GM19372 (cell line): ENCODE data around the gene CIPC.

Experiments
- ATAC-seq: cut with Tn5 transposase; IDR thresholded peaks from one replicate; pipeline ENCODE4 v1.9.1; 2021; ENCODE audit warnings: mild to moderate bottlenecking, low read depth, moderate library complexity; ENCODE audit not compliant: unreplicated experiment

The CIPC gene, protein sequence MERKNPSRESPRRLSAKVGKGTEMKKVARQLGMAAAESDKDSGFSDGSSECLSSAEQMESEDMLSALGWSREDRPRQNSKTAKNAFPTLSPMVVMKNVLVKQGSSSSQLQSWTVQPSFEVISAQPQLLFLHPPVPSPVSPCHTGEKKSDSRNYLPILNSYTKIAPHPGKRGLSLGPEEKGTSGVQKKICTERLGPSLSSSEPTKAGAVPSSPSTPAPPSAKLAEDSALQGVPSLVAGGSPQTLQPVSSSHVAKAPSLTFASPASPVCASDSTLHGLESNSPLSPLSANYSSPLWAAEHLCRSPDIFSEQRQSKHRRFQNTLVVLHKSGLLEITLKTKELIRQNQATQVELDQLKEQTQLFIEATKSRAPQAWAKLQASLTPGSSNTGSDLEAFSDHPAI

DNA sequence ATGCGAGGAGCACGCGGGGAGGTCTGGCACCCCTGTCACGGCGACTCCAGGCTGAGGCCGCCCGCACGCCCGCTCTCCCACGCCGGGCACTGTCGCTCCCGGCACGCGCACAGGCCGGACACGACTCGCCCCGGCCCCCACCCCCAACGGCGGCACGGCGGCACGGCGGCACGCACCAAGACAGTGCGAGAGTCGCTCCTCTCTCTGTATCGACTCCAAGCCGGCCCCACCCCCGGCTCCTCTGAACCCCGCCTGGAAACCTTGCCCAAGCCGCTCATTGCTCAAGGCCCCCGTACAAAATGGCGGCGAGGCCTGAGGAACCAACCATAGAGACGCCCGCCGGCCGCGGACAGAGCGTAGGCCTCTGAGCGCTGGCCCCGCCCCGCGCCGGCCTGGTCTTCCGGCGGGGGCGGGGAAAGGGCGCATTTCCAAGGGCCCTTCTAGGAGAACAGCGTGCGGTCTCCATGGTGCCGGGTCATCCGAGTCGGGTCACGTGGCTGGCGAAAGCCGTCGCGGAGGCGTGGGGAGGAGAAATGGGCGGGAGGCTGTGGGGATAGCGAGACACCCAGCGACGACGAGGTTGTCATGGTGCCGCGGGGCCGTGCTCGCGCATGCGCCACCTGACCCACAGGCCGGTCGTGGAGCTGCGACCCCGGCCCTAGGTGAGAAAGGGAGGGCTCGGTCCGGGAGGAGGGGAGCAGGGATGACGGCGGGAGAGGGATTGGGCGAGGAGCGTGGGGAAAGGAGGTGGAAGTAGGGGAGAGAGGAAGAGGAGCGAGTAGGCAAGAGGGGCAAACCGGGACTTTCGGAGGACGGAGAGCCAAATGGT, at the start of gene CIPC:
CIPC (plus strand) TSS at position 559 of the 829 bp plus-strand sequence. CDS start 7,451 bp downstream, outside the sequence.
- peak; percentile 86 for ATAC-seq

DNA sequence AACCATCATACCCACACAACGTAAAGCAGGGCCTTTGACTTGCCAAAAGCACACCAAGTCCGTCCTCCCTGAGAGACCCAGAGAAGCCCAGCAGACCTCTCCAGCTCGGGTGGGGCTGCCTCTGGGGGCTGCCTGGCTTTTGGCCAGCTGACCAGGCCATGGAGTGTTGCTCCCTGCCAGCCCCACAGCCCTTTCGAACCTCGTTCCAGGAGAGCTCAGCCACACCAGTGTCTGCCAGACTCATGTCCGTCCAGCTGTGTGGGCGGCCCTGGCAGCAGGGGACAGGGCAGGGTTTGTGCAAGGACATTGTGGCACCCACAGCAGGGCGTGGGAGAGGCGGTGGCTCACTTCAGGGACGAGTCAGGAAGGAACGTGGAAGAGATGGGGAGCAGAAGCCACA, 46.9 kb upstream of the CIPC start:
- no peak for ATAC-seq

DNA sequence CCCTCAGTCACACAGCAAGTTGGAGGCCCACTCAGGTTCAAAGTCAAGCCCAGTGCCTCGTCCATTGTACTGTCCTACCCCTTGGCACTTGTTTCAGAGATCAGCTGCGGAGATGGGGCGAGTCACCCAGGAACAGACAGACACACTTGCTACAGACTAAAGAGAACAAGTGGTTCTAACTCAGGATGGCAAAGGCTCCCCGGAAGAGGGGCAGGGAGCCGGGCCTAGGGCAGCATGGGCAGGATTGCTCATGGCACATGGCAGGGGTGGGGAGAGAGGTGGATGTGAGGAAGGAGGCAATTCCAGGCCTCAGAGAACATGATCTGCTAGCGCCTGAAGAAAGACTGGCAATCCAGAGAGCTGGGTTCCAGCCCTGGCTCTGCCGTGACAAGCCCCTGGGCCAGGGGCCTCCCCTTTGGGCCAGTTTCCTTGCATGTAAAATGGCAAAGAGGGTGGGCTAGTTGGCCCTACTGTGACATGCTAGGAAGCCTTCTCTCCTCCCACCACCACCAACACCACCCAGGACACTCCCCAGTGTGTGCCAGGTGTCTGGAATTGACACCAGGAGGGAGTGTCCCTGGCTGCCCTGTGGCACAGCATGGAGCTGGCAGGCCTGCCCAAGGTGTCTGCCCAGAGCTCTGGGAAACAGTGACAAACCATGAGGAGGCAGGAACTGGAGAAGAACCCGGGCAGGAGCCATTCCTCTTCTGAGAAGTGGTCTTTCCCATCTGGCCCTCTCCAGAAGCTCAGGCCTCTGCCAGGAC, 45.6 kb upstream of the CIPC start:
- ATAC-seq = no peak

DNA sequence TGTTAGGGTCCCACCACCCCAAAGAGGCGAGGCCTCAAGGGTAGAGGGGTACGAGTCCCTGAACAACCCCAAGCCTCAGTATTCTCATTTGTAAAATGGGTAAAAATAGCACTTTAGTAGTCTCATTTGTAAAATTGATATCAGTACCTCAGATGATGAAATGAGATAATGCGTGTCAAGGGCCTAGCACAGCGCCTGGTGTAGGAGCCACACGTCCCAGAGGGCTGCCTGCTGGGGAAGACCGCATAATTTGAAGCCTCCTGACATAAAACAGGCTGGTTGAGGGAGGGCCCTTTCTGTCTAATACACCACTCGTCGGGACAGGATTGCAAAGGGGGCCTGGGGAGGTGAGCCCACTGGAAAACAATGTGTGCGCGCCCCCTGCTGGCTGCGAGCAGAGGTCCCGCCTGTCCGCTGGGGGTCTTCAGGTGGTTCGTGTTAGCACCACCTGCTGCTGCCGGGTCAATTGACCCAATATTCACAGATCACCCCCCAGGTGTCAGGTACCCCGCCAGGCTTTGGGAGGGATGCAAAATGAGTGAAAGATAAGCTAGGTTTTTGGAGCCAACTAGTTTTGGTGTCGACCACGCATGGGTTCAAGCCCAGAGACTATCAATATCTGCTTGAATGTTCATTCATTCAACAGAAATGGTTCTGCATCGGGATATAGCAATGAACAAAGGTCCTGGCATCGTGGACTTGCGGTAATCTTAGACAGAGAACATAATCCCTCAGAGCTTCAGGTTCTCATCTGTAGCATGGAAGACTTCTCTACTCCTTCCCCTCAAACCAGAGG, 44.8 kb upstream of the CIPC start:
- no peak for ATAC-seq

DNA sequence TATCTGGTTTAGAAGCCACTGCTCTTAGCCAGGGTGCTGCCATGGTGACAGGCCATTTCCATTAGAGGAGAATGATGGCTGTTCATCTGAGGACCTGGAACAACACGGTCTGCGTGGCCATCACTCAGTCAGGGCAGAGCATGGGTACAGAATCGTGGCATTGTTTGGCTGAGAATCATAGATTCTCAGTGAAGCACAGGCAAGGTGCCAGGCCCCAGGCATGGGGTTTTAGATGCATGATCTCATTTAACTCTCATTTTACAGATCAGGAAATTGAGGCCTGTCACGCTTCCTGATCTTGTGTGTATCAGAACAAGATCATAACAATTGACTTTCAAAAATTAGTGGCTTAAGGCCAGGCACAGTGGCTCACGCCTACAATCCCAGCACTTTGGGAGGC, 42.8 kb upstream of the CIPC start:
- no peak for ATAC-seq

DNA sequence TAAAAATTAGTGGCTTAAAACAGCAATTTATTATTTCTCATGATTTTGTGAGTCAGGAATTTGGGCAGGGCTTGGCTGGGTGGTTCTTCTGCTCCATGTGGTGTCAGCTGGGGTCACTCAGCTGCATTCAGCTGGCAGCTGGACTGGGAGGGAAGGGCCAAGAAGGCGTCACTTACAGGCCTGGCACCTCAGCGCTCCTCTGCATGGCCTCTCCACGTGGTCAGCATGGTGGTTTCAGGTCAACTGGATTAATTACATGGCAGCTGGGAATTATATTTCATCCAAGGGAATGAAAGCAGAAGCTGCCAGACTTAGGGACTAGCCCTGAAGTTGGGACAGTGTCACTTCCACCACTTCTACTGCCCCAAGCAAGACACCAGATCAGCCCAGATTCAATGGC, 42.1 kb upstream of the CIPC start:
- no peak for ATAC-seq

DNA sequence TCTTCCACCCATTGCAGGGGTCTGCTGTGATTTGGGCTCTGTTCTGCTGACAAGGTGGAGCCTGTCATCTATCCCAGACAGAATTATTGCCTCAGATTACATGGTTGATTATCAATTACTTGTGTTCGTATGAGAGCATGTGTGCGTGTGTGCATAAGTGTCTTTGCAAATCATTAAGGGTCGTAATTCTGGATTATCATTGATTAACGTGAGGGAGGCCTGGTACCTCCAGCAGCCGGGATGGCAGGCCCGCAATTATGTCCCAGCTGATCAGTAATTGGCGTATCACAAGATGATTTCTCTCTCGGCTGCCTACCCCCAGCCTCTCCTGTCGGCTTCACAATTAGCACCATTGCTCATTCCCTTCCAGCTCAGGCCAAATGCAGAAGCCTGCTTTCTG, 39.9 kb upstream of the CIPC start:
- ATAC-seq = no peak

DNA sequence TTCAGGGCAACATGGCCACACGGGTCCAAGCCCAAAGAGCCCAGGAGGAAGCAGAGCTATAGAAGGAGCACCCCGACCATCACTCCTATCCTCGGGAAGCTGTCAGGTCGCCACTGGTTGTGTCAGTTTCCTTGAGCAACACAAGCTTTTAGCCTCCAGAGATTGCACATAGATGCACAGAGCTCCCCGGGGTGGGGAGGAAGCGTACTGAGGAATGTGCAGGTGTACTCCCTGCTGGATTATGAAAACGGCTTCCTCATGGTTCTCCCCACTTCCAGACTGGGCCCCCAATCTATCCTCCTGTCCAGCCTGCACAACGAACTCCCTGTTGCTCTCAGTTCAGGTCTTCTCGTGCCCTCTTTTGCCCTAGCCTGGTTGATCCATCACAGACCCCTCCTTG, 39.3 kb upstream of the CIPC start:
- no peak for ATAC-seq

DNA sequence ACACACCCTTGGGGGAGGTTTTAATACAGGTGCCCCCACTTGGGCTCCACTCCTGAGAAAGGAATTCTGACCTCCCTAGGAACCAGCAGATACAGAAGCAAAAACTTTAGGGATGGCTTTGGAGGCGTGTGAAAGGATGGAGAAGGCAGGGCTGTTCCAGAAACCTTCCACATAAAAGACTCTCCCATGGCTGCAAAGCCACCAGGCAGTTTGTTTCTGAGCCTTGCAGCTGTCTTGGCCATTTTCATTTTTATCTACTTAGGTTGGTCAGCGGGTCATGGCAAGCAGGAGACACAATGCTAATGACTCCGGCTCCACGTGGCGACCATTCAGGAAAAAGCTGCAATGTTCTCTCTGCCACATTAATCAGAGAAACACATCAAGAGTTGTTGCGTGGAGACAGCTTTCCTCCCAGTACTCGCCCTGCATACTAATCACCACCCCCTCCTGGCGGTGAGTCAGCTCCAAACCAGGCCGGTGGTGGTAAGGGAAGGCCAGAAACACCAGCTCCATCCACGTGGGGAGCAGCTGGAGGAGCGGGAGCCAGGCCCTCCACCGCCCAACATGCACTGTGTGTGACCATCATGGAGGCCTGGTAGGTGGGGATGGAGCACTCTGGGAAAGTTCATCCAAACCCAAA, 38.7 kb upstream of the CIPC start:
- ATAC-seq = no peak

DNA sequence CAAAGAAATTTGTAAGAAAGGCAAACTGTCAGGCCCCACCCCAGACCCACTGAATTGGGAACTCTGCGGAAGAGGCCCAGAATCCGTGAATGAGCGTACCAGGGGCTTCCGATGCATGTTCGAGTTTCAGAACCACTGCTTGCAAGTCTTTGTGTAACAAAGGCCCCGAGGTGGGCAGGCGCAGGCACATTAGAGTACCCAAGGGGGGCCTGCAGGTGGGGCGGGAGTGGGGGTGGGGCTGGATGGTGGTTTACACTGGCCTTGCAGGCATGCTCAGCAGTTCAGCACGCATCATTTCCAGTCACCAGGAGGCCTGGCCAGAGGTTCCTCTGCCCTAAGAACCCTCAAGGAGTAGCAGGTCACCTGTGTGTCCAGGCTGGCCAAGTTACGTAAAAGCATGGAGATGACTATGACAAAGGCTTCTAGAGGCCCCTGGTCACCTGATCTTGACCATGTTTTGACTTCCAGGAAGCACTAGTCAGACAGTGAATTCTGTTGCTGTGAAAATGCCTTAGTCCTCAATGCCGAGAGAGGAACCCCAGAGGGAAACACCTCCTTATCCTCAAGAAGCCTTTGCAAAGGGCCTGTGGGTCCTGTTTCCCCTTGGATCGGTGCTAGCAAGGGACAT, 36.3 kb upstream of the CIPC start:
- ATAC-seq = no peak

DNA sequence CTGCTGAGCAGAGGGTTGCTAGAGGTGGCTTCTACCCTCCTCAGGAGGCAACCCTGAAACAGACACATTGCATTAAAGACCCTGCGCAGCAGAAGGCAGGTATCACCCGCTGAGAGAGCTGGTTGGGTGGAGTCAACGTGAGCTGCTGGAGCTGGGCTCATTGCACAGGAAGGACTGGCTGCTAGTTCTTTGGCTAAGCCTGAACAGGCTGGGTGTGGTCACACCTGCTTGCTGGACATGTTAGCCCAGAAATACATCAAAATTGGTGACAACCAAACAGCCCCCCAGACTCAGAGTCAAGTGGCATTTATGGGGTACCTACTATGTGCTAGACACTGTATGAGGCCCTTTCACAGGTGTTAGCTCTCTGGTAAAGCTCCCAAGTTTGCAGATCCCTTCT, 35.8 kb upstream of the CIPC start:
- ATAC-seq = no peak

DNA sequence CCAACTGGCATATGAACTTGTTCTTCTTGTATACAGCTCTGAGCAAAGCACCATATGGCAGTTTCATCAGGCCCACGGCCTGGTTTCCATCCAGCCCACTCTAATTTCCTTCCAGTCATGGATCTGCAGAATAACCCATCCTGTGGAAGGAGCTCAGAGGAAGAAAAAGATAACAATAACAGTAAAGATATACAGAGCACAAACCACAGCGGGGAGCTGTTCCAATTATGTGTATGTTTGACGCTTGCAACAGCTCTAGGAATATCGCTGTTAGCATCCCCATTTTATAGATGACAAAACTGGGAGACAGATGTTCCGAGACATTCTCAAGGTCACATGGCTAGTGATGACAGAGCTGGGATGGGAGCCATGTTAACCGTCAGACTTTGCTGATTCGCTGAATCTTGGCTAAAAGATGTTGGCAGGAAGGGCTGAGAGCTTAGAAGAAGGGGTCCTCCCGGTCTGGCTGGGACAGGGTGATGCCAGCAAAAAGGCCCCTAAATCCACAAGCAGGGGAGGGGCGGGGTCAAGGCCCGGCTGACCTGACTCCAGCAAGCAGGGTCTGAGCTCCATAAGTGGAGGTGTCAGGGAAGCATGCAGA, 34.4 kb upstream of the CIPC start:
- ATAC-seq = no peak

DNA sequence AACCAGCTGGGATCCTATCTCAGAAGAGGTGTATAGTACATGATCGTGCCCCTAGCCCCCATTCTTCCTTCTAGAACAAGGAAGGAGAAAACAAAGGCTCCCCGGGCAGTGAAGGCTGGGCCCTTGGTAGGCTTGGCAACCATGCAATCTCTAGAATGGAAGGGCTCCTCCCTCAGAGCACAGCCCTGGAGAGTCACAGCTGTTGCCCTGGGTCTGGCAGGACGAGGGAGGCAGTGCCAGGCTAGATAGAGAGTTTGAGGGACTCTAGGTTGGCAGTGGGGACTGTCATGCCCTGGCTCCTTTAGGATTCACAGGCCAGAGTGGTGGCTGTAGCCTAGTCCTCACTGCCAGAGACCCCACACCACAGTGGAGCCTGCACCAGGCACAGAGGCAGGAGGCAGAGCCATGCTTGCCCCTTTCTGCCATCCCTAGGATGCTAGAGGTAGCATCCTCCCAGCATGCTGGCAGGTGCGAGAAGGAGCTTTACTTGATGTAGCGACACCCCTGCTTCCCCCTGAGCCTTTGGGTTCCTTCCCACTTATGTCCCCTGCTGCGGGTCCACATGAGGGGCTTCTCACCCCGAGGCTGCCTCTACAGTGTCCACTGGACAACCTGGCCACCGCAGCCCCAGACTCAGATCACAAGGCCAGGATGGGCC, 33.4 kb upstream of the CIPC start:
- ATAC-seq = no peak

DNA sequence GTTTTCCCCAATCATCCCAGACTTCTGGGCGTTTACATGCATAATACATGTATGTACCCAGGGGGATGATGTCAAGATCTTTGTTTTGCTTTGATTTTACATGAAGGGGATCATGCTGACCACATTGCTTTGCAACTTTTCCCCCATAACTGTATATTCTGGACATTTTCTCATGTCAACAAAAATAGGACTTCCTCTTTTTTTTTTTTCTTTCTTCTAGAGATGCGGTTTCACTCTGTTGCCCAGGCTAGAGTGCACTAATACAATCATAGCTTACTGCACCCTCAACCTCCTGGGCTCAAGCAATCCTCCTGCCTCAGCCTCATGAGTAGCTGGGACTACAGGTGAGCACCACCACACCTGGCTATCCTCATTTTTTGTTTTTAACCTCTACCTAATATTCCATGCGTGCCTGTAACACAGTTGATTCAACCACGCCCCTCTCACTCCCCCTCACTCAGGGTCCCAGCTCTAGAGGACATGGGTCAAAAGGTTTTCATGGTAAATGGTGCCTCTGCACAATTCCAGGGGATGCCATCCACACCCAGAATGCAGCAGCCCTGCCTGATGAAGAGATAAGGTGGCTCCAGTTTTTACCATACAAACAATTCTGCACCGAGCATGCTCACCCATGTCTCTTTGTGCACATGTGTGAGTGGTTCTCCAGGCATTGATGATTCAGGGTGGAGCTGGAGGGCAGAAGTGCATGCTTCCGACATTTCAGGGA, 32.0 kb upstream of the CIPC start:
- no peak for ATAC-seq

DNA sequence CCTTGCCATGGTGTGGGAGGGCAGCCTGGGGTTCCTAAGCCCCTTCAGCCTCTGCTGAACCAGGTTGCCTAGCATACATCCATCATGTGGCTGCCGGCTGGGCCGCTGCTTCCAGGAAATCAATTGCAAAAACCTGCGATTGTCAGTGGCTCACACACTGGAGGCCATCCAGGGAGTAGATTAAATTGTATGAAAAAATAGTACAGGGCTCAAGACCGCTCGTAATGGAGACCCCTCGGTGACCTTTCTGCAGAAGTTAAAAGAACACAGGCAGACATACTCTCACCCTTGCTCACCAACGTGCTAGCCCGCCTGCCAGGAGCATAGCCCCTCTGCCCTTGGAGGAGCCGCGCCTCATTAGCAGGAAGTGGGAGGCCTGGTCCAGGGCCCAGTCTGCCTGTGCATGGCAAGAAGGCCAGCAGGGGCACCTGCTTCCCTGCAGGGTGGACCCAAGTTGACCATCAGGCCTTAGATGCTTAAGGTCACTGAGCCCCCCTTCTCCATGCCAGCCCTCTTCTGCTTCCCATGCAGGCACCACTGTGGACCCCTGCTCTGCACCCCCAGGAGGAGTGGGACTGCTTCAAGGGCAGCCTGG, 31.4 kb upstream of the CIPC start:
- no peak for ATAC-seq

DNA sequence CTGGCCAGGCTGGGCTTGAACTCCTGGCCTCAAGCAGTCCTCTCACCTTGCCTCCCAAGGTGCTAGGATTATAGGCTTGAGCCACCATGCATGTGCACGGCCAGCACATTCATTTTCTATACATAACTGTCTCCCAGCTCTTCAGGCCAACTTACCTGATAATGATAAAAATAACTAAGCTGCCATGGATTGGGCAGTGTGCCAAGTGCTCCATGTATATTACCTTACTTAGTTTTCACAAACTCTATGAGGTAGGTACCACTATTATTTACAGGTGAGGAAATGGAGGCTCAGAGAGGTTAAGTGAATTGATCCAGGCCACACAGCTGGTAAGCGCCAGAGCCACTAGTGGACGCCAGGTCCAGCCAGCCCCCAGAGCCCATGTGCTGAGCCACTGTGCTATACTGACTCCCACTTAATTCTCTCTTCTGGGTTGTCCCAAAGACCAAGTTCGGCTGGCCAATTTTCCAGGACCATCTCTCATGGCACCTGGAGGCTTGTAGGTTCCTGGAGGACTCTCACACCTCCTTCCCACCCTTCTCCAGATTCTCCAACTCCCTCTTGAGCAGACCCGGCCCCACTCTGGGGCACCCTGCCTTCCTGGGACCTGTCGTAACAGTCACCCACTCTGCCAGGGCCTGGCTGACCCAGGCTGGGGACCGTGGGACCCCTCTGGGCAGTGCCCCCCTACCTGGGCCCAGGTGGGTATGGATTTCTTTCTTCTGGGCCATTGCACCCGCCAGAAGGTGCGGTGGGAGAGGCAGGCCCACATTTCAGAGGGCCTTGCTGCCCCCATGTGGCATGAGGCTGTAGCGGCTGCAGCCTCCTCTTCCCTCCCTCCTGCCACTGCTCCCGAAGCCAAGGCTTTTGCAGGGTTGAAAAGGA, 30.2 kb upstream of the CIPC start:
- ATAC-seq = no peak
